ENCODE measurements around the gene EGFR.
A peak's percentile ranks its signal among the peaks of the same experiment; 100 is the strongest.

The EGFR gene

DNA sequence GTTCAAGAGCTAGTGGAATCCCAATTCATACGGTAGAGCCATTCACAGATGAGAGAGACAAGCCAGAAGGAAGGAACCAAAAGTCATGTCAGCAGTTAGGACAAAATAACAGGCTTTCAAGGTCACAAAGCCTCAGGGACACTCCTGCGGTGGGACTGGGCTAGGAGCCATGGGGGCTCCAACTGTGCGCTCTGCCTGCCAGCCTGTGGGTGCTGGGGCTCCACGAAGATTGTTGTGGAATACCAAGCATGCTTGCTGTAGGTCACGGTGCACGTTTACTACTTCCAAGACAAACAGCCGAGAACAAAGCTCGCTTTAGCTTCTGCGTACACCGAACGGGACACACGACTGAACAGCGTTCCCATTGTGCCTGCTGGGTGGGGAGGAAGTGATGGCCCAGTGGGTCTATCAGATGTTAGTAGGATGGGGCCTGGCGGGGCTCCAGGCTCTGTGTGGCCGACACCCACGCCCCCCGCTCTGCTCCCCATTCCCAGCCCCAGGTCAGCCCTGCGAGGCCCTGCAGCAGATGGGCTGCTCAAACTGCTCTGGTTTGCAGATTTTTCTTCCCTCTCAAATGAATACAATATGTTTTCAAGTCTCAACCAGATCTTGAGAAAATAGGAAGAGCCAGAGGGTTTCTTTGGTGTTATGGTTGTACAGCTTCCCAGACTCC is 158.9 kb downstream of the EGFR start:
- TF ChIP-seq CTCF (IDR thresholded peaks at IDR 0.05): no peak

GRCh38 chr7:55178292-55178862 is 159.6 kb downstream of the EGFR start:
- TF ChIP-seq CTCF (IDR thresholded peaks at IDR 0.05): no peak

DNA sequence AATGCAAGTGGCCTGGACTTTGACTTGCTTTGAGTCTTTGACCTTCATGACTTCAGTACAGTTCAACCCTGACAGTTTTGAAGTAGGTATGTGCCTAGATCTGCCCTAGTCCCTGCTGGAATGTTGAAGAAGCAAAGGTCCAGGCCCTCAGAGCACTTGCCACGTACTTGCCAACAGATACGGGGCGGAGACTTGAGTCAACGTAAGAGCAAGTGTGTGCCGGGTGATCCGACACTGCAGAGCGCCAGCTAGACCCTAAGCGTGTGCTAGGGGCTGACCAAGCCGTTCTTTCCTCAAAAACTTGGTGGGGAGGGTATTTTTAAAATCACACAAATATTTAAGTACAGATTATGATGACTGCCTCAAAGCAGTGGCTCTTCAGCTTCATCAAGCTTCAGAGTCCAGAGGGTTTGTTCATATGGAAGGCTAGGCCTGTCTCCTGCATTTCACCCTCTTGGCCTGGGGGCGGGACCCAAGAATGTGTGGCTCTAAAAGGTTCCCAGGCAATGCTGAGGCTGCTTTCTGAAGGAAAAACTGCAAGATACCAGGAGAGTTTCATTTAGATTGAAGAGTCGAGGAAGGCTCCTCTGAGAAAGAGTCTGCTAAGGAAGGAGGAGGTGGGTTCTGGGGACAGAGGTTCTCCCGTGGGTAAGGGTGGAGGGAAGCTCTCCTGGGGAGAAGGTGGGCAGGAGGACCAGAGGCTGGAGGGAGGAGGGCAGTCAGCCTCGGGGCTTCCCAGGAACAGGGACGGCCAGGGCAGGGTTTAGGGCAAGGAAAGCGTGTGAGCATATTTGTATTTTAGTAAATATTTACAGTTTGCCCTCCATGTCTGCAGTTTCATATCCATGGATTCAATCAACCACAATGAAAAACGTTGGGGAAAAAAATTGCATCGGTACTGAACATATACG is 160.3 kb downstream of the EGFR start:
- no peak for TF ChIP-seq CTCF (IDR thresholded peaks at IDR 0.05)

DNA sequence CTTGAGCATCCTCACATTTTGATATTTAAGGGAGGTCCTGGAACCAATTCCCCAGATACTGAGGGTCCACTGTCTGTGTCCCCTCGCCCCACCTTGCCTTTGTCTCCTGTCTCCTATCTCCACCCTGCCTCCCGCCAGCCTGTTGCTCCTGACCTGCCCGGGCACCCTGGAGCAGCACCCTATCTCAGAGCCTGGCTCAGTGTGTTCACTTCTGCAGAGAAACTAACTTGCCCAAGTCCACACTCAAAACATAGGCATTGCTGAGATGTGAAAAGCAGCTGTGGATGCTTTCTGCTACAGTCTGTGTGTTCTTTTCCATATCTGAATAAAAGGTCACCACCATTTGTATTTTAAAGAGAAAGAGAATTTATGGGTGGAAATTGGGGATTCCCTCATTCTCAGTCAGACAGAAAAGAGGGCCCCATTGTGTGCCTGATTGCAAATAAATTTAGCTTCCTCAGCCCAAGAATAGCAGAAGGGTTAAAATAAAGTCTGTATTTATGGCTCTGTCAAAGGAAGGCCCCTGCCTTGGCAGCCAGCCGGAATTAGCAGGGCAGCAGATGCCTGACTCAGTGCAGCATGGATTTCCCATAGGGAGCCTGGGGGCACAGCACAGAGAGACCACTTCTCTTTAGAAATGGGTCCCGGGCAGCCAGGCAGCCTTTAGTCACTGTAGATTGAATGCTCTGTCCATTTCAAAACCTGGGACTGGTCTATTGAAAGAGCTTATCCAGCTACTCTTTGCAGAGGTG is 161.3 kb downstream of the EGFR start:
- no peak for TF ChIP-seq CTCF (IDR thresholded peaks at IDR 0.05)

DNA sequence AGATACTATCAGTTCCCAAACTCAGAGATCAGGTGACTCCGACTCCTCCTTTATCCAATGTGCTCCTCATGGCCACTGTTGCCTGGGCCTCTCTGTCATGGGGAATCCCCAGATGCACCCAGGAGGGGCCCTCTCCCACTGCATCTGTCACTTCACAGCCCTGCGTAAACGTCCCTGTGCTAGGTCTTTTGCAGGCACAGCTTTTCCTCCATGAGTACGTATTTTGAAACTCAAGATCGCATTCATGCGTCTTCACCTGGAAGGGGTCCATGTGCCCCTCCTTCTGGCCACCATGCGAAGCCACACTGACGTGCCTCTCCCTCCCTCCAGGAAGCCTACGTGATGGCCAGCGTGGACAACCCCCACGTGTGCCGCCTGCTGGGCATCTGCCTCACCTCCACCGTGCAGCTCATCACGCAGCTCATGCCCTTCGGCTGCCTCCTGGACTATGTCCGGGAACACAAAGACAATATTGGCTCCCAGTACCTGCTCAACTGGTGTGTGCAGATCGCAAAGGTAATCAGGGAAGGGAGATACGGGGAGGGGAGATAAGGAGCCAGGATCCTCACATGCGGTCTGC is 162.2 kb downstream of the EGFR start:
- TF ChIP-seq CTCF (IDR thresholded peaks at IDR 0.05): peak; percentile 73

DNA sequence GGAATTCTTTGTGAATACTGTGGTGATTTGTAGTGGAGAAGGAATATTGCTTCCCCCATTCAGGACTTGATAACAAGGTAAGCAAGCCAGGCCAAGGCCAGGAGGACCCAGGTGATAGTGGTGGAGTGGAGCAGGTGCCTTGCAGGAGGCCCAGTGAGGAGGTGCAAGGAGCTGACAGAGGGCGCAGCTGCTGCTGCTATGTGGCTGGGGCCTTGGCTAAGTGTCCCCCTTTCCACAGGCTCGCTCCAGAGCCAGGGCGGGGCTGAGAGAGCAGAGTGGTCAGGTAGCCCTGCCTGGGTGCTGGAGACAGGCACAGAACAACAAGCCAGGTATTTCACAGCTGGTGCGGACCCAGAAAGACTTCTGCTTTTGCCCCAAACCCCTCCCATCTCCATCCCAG is 162.9 kb downstream of the EGFR start:
- TF ChIP-seq CTCF (IDR thresholded peaks at IDR 0.05): no peak

DNA sequence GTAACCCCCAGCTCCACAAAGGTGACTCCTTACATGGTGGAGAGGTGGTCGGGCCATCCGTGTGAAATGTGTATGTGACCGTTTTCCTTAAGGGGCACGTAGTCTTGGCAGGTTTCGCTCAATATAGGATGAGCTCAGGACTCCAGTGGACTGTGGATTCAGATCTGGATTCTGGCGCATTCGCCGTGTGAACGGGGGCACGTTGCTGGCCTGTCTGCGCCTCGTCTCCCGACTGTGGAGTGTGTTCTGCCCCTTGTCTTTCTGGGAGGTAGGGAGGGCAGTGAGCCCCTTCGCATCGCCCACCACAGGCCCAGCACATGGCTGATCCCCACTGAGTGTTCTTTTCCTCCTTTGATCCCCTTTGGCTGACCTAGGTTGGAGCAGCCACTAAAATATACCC is 165.1 kb downstream of the EGFR start:
- no peak for TF ChIP-seq CTCF (IDR thresholded peaks at IDR 0.05)
